GM10248 (cell line): ENCODE data around the gene HSPA4.

Experiments used
- CTCF ChIA-PET: fragments of 300-600 bp; sonication (Branson Sonifier 250); formaldehyde crosslinking; extraction: SDS; loops from one replicate; lab custom pipeline; 2021; ENCODE audit warnings: antibody characterized with exemption; lab: Yijun Ruan, JAX
- POLR2A ChIA-PET: fragments of 350-650 bp; sonication (Branson Sonifier 250); formaldehyde crosslinking; extraction: SDS; loops from one replicate; lab custom pipeline; 2020; ENCODE audit warnings: antibody characterized with exemption; lab: Yijun Ruan, JAX
- DNase-seq: peaks from one replicate; pipeline ENCODE4 v3.0.0; 2012; ENCODE audit errors: extremely low spot score
- CTCF ChIP-seq: IDR thresholded peaks from 2 replicates; pipeline ENCODE4 v1.5.1; 2012; ENCODE audit warnings: mild to moderate bottlenecking, low read depth; ENCODE audit errors: extremely low read depth, missing control alignments, control extremely low read depth

Gene HSPA4

GRCh38 chr5:133110709-133111108 lies 58.9 kb downstream of the HSPA4 start:
- DNase-seq = no peak
- ChIA-PET CTCF (interaction anchor here (0.6 to 6.6 kb wide), 36 partner anchors 8 to 834 kb away, joined by 3 to 58 read pairs (median 4); no protein-coding TSS in a partner anchor), POLR2A (no interaction called here)
- no peak for TF ChIP-seq CTCF

GRCh38 chr5:133111299-133111698 lies 59.5 kb downstream of the HSPA4 start:
- CTCF ChIA-PET = interaction anchor here (0.6 to 6.6 kb wide), 36 partner anchors 8 to 834 kb away, joined by 3 to 58 read pairs (median 4); no protein-coding TSS in a partner anchor

GRCh38 chr5:133112026-133112660 lies 60.3 kb downstream of the HSPA4 start:
- ChIA-PET CTCF (interaction anchor here (0.6 to 6.6 kb wide), 24 partner anchors 9 to 928 kb away, joined by 3 to 58 read pairs (median 6); no protein-coding TSS in a partner anchor), POLR2A (interaction anchor here (0.6 to 0.7 kb wide), 2 partner anchors 43 to 818 kb away, joined by 3 to 4 read pairs; no protein-coding TSS in a partner anchor)
- no peak for TF ChIP-seq CTCF
- no peak for DNase-seq

More at GRCh38 chr5:133111299-133111698, 59.5 kb downstream of the HSPA4 start:
- POLR2A ChIA-PET = interaction anchor here (0.7 kb wide), 1 partner anchor 44 kb away, joined by 4 read pairs; no protein-coding TSS in a partner anchor
- DNase-seq = peak; percentile 78
- peak; percentile 92 for TF ChIP-seq CTCF

GRCh38 chr5:133113331-133114061 lies 61.7 kb downstream of the HSPA4 start:
- no peak for TF ChIP-seq CTCF
- DNase-seq = peak; percentile 47
- POLR2A ChIA-PET = no interaction called here
- CTCF ChIA-PET = interaction anchor here (0.8 to 6.6 kb wide), 18 partner anchors 9 to 757 kb away, joined by 3 to 58 read pairs (median 4); no protein-coding TSS in a partner anchor

GRCh38 chr5:133114166-133114932 lies 62.5 kb downstream of the HSPA4 start:
- ChIA-PET CTCF (interaction anchor here (1.0 to 6.6 kb wide), 16 partner anchors 9 to 756 kb away, joined by 3 to 58 read pairs (median 4); no protein-coding TSS in a partner anchor), POLR2A (no interaction called here)
- no peak for TF ChIP-seq CTCF
- DNase-seq = no peak

GRCh38 chr5:133114933-133115310 lies 63.1 kb downstream of the HSPA4 start:
- no peak for DNase-seq
- TF ChIP-seq CTCF = no peak
- CTCF ChIA-PET = interaction anchor here (1.1 to 6.6 kb wide), 8 partner anchors 8 to 312 kb away, joined by 3 to 58 read pairs (median 8); no protein-coding TSS in a partner anchor
- POLR2A ChIA-PET = no interaction called here
